GM21390 (cell line): ENCODE measurements around the gene FIGLA.
"Not testable (repeated sequence)": the region's sequence is repeated elsewhere in the genome, so short reads cannot be mapped to it uniquely, and the experiment has no call there.

Source experiments
- ATAC-seq: cut with Tn5 transposase; IDR thresholded peaks from one replicate; pipeline ENCODE4 v1.9.1; 2021; ENCODE audit not compliant: unreplicated experiment

The FIGLA gene

DNA sequence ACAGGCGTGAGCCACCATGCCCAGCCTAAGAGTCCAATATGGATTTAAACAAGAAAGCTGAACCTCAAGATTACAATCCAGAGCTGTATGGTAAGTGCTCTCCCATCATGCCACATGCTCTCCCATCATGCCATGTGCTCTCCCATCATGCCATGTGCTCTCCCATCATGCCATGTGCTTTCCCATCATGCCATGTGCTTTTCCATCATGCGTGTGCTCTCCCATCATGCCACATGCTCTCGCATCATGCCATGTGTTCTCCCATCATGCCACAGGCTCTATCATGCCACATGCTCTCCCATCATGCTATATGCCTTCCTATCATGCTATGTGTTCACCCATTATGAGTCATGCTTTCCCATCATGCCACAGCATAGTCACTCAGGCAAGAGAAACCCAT lies 43.2 kb downstream of the FIGLA start:
- ATAC-seq, result no peak

DNA sequence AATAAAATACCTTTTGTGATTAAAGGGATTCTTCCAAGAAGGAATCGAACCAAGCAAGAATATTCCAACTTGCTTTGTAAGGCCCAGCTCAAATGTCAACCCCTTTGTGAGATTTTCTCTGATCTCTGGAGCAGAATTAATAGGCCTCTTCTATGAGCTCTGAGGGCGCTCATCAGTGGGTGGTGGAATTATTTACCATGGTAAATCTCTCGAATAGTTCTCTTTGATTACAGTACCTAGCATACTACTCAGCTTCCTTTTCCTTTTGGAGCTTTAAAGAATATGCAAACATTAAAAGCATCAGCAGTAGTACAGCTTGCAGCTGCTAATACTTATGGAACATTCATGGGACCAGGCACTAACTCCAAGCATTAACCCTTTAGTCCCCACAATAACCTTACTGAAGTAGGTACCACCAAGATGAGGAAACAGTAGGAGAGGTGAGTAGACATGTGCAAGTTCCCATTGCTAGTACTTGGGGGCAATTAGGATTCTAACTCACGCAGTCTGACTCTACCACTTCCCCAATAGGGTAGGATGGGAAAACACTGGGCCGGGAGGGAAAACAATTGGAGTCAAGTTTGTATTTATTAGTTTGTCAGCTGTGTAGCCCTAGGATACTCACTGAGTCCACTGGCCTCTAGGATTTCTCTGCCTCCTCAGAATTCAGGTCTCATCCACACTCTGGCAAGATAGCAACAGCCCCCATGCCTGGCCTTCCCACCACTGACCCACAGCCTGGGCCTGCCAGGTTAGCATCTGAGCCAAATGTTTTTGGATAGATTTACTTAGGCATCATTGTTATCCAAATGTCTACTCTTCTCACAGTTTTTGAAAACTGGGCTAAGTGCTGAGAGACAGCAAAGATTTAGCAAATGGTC lies 44.1 kb downstream of the FIGLA start:
- ATAC-seq, result no peak

DNA sequence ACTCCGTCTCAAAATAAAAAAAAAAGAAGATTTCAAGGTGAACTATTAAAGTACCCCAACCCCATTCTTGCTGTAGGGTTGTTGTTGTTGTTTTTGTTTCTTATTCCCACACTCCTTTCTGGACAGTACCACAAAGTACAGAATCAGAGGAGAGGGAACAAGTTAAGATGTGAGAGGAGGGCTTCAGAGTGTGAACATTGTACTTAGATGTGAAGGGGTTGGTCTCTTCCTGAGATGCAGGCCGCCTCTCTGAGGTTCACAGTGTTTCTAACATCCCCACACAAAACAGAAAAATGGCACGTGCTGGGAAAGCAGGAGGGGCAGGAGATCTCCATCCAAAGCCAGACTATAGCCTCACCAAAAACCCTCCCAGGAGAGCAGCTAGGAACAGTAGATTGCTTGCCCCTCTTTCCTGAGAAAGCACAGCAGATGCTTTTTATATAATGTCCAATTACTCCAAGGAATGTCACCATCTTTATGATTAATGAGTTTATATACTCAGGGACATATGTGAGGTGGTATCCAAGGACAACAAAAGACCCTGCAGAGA lies 45.1 kb downstream of the FIGLA start:
- no peak for ATAC-seq

DNA sequence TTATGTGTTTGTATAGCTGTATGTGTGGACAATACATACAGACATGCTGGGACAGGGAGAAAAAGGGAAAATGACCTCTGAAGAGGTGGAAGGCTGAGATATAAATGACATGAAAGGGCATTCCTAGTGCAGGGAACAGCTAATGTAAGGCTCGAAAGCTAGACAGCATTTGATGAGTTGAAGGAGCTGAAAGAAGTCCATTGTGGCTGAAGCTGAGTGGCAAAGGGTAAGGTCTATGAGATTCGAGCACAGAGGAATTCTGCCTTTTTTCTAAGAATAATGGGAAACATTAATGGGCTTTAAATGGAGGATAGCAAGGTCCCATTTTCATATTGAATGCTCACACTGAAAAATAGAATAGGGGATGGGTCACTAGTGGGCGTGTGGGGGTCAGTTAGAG lies 46.0 kb downstream of the FIGLA start:
- ATAC-seq, result no peak

DNA sequence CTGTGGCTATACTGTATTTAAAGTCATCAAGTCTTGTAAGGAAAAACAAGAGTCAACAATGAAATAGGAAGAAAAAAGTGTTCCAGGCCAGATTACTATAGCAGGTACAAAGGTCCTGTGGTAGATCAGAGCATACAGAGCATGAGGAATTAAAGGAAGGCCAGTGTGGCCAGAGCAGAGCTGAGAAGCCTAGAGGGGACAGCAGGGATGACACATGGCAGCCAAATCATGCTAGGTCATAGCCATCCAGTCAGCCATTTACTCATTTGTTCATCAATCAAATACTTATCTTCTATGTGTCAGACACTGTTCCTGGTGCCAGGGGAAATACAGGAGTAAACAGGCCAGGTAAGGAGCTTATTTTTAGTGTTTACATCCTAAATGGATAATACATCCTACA lies 46.8 kb downstream of the FIGLA start:
- ATAC-seq, result no peak

DNA sequence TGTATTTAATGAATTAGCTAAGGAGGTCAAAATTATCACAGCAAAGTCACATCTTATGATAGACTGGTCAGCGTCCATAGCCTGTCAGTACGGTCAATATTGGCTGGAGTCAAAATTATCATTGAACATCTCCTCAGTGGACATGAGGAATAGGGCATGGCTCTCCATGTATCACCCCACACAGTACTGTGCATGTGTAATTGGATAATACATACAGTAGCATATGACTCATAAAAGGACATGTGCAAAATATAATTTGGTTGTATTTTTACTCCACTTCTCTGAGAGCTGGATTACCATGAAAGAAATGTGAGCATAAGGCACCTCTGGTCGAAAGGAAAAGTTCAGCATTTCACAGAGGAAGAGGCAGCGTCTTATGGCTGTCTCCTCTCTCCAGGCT lies 47.4 kb downstream of the FIGLA start:
- ATAC-seq, result no peak

DNA sequence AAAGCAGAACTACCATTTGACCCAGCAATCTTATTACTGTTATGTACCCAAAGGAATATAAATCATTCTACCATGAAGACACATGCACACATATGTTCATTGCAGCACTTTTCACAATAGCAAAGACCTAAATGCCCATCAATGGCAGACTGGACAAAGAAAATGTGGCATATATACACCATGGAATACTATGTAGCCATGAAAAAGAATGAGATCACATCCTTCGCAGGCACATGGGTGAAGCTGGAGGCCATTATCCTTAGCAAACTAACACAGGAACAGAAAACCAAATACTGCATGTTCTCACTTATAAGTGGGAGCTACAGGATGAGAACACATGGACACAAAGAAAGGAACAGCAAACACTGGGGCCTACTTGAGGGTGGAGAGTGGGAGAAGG lies 51.0 kb downstream of the FIGLA start:
- not testable (repeated sequence) for ATAC-seq

DNA sequence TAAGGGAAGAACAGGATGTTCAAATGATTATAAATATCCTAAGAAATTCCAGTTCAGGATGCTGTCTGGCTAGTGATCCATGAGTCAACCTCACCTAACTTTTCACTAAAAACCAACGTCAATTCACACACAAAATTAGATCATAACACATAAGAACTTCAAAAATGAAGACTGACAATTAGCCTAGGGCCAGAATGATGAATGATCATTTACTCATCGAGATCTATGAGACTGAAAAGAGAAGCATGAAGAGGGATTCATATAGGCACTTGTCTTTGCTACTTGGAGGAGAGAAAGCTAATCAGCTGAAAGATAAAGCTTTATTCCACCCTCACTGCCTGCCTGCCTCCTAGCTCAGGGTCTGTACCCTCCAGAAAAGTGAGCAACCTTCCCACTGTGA lies 52.3 kb downstream of the FIGLA start:
- no peak for ATAC-seq

DNA sequence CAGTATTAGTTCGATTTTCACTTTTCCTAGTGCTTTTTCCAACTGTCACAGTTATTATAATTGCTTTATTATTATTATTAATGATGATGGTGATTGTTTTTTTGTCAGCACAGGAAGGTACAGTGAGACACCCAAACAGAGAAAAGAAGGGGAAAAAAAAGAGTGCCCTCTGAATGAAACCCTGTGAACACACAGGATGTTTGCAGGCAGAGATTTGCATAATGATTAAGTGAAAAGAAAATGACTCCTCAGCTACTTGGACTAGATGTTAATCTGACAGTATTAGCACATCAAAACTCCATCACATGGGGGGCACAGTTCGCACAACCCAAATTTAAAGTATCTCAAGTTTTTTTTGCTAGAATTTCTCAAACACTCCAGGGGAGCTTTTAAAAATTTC lies 55.4 kb downstream of the FIGLA start:
- ATAC-seq, result no peak

DNA sequence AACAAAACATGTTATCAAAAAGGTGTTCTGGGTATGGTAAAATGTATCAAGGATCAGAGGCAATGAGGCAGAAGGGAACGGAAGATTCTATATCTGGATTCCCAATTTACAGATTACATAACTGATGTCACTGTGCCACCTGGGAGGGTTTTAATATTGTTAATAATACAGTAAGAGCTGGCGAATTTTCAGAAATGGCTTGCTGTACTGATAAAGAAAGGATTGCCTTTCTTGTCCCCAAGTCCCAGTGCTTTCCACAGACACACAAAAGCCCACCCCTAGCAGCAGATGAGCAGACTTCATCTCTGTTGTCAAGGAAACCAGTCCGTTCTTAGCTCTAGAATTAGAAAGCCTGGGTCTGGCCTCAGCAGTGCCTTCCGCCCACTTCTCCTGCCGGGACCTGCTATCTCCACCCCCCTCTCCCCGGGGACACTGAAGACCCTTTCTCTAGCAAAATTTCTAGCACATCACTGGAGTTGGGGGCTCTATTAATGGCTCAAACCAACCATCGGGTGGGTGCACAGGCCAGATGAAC lies 56.7 kb downstream of the FIGLA start:
- ATAC-seq, result no peak

DNA sequence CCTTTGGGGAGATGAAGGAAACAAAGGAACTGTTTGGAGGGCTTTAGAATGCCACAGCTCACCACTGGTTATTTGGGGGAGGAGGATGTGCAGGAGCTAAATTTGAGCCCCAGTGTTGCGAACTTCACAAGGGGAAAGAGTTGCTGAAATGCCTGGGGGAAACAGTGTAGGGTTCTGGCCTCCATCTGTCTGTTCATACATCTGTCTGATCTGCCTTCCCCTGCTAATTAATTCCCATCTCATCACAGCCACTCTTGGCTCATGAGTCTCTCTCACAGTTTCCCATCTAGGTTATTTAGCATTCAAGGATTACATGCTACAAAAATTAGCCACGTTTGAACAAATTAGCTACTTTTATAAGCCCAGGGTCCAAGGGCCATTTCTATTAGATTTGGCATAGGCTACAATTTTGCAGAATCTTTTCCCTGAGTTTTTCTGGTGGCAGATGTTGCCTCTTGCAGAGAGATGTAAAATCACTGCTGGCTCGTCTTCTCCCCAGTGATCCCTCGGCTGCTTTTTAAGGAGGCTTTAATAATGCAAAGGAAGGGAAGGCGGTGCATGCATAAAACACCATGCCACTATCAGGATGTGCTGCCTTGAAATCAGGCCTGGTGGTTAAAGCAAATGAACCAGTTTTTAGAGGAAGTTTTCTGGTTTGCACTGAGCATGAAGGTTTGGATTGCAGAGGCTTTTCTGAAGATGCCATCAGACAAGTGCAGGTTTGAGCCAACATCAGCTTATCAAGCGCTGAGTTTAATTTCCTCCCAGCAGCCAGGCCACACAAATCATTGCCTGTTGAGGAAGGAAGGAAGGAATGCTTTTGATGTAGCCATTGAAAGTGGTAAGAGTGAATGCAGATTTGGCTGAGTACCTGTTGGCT lies 57.4 kb downstream of the FIGLA start:
- no peak for ATAC-seq

DNA sequence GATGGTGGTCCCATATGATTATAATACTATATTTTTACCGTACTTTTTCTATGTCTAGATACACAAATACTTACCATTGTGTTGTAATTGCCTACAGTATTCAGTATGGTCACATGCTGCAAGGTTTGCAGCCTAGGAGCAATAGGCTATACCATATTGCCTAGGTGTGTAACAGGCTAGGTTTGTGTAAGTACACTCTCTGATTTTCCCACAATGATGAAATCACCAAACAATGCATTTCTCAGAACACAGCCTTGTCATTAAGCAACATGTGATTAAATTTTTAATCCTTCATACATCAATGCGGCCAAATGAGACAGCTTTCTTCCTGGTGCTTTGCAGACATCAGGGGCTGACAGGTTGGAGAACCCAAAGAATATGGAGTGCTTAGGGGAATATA lies 59.7 kb downstream of the FIGLA start:
- no peak for ATAC-seq

DNA sequence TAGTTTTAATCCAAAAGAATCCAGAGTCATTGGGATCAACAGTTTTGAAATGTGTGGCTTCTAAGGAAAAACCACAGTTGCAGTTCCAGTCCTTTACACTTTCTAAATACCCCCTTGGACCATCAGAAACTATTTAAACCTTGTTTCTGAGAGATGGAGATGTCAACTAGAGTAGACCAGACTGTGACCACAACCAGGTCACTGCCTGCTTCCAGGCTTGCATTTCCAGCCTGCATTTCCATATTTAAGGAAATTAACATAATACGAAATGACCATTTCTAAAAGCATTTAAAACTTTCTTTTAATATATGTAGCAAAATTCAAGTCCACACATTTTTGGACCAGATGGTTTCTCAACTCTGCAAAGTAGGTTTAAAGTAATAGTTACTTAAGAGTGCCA lies 60.8 kb downstream of the FIGLA start:
- no peak for ATAC-seq

DNA sequence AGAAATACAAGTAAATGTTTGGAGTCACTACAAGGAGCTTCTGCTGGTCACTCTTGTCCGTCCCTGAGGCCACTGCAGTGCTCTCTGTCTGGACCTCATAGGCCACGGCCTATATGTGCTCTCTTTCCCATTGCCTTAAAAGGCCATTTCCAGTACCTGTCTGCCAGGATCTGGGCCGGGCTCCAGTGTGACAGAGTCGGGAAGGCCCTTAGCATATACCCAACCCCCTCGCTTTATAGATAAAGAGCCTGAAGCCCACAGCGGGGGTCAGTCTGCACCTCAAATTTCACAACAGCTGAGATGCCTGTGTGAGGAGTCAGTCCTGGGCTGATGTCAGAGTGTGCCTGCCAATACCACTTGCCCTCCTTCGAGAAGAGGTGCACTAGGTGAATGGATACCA lies 62.3 kb downstream of the FIGLA start:
- no peak for ATAC-seq
